Adrenal gland (tissue), 5 donors: ENCODE measurements around the gene GRAP2.
"Not testable (repeated sequence)": the region's sequence is repeated elsewhere in the genome, so short reads cannot be mapped to it uniquely, and the experiment has no call there.

Source experiments
- CTCF ChIP-seq, 6 experiments: fragments of 450-650 bp in 4 of 6; fragments of 200-600 bp in 2 of 6; sonication (generic) in 1 of 6; IDR thresholded peaks; 1 replicate in 5 of 6; 2 replicates in 1 of 6; pipeline versions ENCODE4 v1.5.1 to v1.8.0; 2016 to 2021; ENCODE audit warnings: antibody characterized with exemption in 6 of 6, mild to moderate bottlenecking in 2 of 6, moderate library complexity in 1 of 6
- POLR2A ChIP-seq, 2 donors: fragments of 450-650 bp; IDR thresholded peaks; one replicate each; pipeline ENCODE4 v1.6.1; 2017; ENCODE audit warnings: antibody characterized with exemption in 2 of 2, mild to moderate bottlenecking in 2 of 2, moderate library complexity in 1 of 2
- donor health status: DM: no; HTN: no; CAD: no.

- TF ChIP-seq CTCF, POLR2A (IDR thresholded peaks at IDR 0.05): not testable (repeated sequence)
Observed at GRCh38 chr22:39869797-39870196, 31.1 kb upstream of the GRAP2 start.
